DND-41 (cell line): ENCODE data around the gene GSK3A.

Experiments used
- EZH2 ChIP-seq: IDR thresholded peaks from 3 replicates; pipeline ENCODE4 v1.6.1; 2012; ENCODE audit warnings: borderline replicate concordance, low read depth, mild to moderate bottlenecking, moderate library complexity, low read length, inconsistent platforms; ENCODE audit not compliant: severe bottlenecking
- TF ChIP-seq, protein P1 (sequence below): IDR thresholded peaks from 2 replicates; pipeline ENCODE4 v1.5.1; 2012; ENCODE audit warnings: borderline replicate concordance, low read length, moderate library complexity, mild to moderate bottlenecking; ENCODE audit not compliant: poor library complexity, severe bottlenecking; ENCODE audit errors: extremely low read depth

DNA sequence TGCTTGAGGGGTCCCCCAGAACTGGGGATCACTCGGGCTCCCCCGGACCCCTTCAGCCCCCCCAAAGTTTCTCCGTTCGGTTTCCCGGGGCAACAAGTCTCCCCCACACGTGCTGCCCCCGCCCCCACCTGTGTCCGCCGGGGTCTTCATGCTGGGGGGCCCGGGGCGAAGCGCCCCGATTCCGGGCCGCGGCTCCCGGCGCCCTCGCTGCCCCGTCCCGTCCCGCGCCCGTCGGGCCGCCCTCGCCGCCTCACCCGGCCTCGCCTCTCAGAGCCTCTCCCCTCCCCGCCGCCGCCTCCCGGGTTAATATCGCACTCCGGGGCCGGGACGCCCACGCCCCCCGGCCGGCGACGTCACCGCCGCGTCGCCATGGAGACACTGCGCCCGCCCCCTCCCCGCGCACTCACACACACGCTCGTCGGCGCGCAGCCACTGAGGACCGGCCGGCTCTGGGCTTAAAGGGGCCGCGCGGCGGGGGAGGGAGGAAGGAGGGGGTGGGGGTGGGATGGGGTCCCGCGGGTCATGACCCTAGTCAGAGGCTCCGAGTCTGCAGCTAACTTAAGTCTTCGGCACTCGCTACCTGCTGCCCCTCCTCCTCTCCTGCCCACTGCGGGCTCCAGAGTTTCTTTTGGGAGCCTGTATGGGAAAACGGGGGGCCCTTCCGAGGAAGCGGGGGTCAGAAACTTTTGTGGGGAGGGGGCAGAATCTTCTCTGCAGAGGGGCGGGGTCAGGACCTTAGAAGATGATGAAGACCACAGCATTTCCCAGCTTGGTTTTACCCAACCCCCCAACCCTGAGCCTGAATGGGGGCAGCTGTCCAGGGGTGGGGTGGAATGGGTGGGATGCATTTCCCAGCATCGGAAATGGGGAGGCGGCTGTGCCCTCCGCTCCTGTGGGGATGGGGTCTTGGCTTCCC lies 12.7 kb upstream of the GSK3A start, which contains the start of gene ERF:
- no peak for TF ChIP-seq EZH2
- TF ChIP-seq, protein P1, sequence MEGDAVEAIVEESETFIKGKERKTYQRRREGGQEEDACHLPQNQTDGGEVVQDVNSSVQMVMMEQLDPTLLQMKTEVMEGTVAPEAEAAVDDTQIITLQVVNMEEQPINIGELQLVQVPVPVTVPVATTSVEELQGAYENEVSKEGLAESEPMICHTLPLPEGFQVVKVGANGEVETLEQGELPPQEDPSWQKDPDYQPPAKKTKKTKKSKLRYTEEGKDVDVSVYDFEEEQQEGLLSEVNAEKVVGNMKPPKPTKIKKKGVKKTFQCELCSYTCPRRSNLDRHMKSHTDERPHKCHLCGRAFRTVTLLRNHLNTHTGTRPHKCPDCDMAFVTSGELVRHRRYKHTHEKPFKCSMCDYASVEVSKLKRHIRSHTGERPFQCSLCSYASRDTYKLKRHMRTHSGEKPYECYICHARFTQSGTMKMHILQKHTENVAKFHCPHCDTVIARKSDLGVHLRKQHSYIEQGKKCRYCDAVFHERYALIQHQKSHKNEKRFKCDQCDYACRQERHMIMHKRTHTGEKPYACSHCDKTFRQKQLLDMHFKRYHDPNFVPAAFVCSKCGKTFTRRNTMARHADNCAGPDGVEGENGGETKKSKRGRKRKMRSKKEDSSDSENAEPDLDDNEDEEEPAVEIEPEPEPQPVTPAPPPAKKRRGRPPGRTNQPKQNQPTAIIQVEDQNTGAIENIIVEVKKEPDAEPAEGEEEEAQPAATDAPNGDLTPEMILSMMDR, result no peak
